Heart left ventricle (tissue), 16 donors: ENCODE results near the gene RND3. TPM values are rescaled to one million over a fixed set of nuclear protein-coding genes. Genes with fewer than 3 reads are reported as not detected.

Experiments used
- ATAC-seq, 4 donors: fragments of 200-7000 bp; cut with Tn5 transposase; one replicate each; pipeline ENCODE4 v1.9.1; 2020 to 2022; ENCODE audit warnings: moderate library complexity in 4 of 4, mild to moderate bottlenecking in 3 of 4, moderate number of reproducible peaks in 1 of 4
- DNase-seq, 5 donors: peaks; one replicate each; pipeline ENCODE4 v3.0.0-alpha.2; 2020
- H3K27ac ChIP-seq, 12 donors: fragments of 200-600 bp; sonication (generic) in 4 of 12; one replicate each; pipeline versions ENCODE4 v1.5.0 to v1.8.0; 2016 to 2022; ENCODE audit warnings: mild to moderate bottlenecking in 2 of 12
- H3K27me3 ChIP-seq, 9 donors: fragments of 200-600 bp; sonication (generic) in 2 of 9; one replicate each; pipeline versions ENCODE4 v1.5.1 to v1.8.0; 2016 to 2022; ENCODE audit warnings: mild to moderate bottlenecking in 3 of 9
- H3K36me3 ChIP-seq, 9 donors: fragments of 200-600 bp; sonication (generic) in 2 of 9; one replicate each; pipeline versions ENCODE4 v1.5.0 to v1.8.0; 2018 to 2022; ENCODE audit warnings: mild to moderate bottlenecking in 2 of 9
- H3K4me1 ChIP-seq, 12 donors: fragments of 200-600 bp; sonication (generic) in 4 of 12; one replicate each; pipeline versions ENCODE4 v1.5.0 to v1.8.0; 2016 to 2022; ENCODE audit warnings: mild to moderate bottlenecking in 3 of 12
- H3K4me3 ChIP-seq, 12 donors: fragments of 200-600 bp; sonication (generic) in 4 of 12; one replicate each; pipeline versions ENCODE4 v1.5.0 to v1.8.0; 2017 to 2022; ENCODE audit warnings: mild to moderate bottlenecking in 9 of 12, moderate library complexity in 4 of 12
- H3K9me3 ChIP-seq, 12 donors: fragments of 200-600 bp; sonication (generic) in 4 of 12; one replicate each; pipeline versions ENCODE4 v1.5.0 to v1.8.0; 2016 to 2022; ENCODE audit warnings: mild to moderate bottlenecking in 1 of 12
- POLR2A ChIP-seq, 2 donors: fragments of 450-650 bp; IDR thresholded peaks; one replicate each; pipeline ENCODE4 v1.6.1; 2017; ENCODE audit warnings: antibody characterized with exemption in 2 of 2, mild to moderate bottlenecking in 2 of 2, moderate library complexity in 2 of 2
- WGBS, 4 donors: extraction: QIAGEN DNeasy Blood & Tissue Kit in 2 of 4; methylation state at CpG; one replicate each; pipeline versions ENCODE4 v1.1.5 to v1.1.7; 2013 to 2018; 5-methylcytosine and 5-hydroxymethylcytosine counted together
- intact Hi-C, 10 donors: fragments of 100-400 bp; cut with DNase I; formaldehyde crosslinking; loops; one replicate each; pipeline versions ENCODE4 v1.11.1 to v1.14.2; 2022
- polyA plus RNA-seq, 2 donors: library from polyadenylated mRNA; stranded (reverse); fragments of 200-250 nt; gene quantifications; one replicate each; pipeline ENCODE4 v1.2.3, GENCODE V29; 2013
- total RNA-seq, 9 donors: library from RNA; depleted of rRNA in 2 of 9; stranded (reverse); fragments of >200 nt in 2 of 9; fragmentation: NEBNext Ultra II Directional in 3 of 9; extraction: Animal tissue kit (Norgen Biotek cat#: 25700) in 3 of 9; gene quantifications; one replicate each; pipeline versions ENCODE4 v1.1.0 to v1.2.4, GENCODE V29; 2016 to 2023
- TF ChIP-seq, protein P1 (sequence below), 12 donors: fragments of 200-600 bp; sonication (generic) in 4 of 12; IDR thresholded peaks; one replicate each; pipeline versions ENCODE4 v1.5.0 to v1.8.0; 2018 to 2022; ENCODE audit warnings: antibody characterized with exemption in 12 of 12, mild to moderate bottlenecking in 5 of 12
- donor health status: ischemic (EF 13 %, LVEDD 7.1; RV severe dilation, severe dysfunction).
- donor health status: healthy with polysubstance abuse.
- donor health status: DM: no; HTN: yes; CAD: no.
- donor health status: DM: no; HTN: no; CAD: no.
- donor health status: ischemic (EF 25% LVEDD 6.9; RV normal size, moderate dysfunction).
- donor health status: ischemic (EF 25% LVEDD 5.7; RV mildly dilated, moderate dysfunction).
- donor health status: healthy.
- donor health status: DM: yes; HTN: yes; CAD: no.
- donor health status: ischemic (EF 35%, LVEDD 5.7; RV mildly dilated, moderate dysfunction).
- donor health status: nonischemic (EF 11% LVEDD 7.7; RV severe dilation, severe dysfunction).
- donor health status: DM: yes; HTN: yes; CAD: no.
- donor health status: PGD.
- donor health status: ischemic (EF 29% LVEDD 5.4; RV normal size, mild dysfunction).
- donor health status: nonischemic (EF 23%, LVEDD 6.1; RV moderate dilation, normal function).

RND3 gene
- total and polyA plus RNA-seq, 11 donors, result 16.8 to 40.1 (median 30.2) TPM

DNA sequence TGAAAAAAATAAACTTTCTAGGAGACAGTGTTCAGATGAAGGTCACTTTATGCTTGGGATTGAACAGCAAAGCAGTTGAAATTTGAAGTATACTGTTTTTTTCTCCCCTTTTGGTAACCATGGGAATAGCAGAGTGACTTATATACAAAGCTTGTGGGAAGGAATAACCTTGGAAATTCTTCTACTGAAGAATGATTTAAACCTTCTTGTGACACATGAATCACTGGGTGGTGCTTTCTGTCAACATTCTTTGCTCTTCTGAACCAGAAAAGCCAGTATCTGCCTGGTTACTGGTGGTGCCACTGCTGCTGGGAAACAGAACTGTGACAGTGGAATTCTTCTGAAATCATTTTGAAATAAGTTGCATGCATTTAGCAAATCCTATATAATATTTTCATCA, 39.4 kb upstream of the RND3 start:
- DNase-seq (no peak), ATAC-seq (no peak)
- H3K36me3 ChIP-seq, result no peaks in the 10 kb centered on the region
- no peak overlapping the region for H3K27ac ChIP-seq
- TF ChIP-seq, protein P1, sequence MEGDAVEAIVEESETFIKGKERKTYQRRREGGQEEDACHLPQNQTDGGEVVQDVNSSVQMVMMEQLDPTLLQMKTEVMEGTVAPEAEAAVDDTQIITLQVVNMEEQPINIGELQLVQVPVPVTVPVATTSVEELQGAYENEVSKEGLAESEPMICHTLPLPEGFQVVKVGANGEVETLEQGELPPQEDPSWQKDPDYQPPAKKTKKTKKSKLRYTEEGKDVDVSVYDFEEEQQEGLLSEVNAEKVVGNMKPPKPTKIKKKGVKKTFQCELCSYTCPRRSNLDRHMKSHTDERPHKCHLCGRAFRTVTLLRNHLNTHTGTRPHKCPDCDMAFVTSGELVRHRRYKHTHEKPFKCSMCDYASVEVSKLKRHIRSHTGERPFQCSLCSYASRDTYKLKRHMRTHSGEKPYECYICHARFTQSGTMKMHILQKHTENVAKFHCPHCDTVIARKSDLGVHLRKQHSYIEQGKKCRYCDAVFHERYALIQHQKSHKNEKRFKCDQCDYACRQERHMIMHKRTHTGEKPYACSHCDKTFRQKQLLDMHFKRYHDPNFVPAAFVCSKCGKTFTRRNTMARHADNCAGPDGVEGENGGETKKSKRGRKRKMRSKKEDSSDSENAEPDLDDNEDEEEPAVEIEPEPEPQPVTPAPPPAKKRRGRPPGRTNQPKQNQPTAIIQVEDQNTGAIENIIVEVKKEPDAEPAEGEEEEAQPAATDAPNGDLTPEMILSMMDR (IDR thresholded peaks at IDR 0.05), result no peak
- TF ChIP-seq POLR2A (IDR thresholded peaks at IDR 0.05), result no peak
- H3K9me3 ChIP-seq, result no peaks in the 10 kb centered on the region
- intact Hi-C loops, result no loop called here
- H3K27me3 ChIP-seq, result no peaks in the 10 kb centered on the region
- no peak overlapping the region for H3K4me3 ChIP-seq
- no peaks in the 10 kb centered on the region for H3K4me1 ChIP-seq

DNA sequence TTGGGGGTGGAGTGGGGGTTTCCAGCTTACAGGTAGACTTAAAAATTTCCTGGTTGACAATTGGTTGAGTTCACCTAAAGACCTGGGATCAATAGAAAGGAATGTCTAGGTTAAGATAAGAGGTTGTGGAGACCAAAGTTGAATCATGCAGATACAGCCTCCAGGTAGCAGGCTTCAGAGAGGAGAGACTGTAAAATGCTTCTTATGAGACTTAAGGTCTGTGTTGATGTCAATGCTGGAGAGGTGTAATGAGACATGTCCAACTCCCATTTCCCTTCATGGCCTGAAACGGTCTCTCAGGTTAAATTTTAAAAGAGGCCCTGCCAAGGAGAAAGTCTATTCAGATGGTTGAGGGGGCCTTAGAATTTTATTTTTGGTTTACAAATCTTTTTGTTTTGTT, 38.5 kb upstream of the RND3 start:
- 76 to 87% (median 80%) methylated on average over 1 of the region's 1 CpG for WGBS, 4 donors
- TF ChIP-seq, protein P1 (IDR thresholded peaks at IDR 0.05), result no peak
- TF ChIP-seq POLR2A (IDR thresholded peaks at IDR 0.05), result no peak
- Histone ChIP-seq H3K9me3 (no peaks in the 10 kb centered on the region), H3K4me3 (no peak overlapping the region), H3K36me3 (no peaks in the 10 kb centered on the region), H3K27ac (no peak overlapping the region), H3K4me1 (peaks cover 0 to 6% (median 0%) of the 10 kb centered on the region in 12 donors), H3K27me3 (no peaks in the 10 kb centered on the region)
- ATAC-seq, result no peak
- DNase-seq, result no peak
- intact Hi-C loops, result no loop called here

DNA sequence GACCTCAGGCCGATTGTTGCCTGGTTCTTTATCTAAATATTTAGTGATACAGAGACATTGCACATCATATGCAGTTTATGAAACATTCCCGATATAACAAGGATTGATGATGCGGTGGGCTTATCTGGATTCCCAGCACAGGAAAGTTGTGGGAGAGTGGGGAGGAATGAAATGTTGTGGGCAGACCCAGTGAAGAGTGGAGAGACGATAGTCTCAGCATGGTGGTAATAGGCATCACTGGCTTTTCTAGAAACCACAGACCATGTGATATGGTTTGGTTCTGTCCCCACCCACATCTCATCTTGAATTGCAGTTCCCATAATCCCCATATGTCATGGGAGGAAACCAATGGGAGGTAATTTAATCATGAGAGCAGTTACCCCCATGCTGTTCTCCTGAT, 34.8 kb upstream of the RND3 start:
- H3K4me3 ChIP-seq, result no peak overlapping the region
- H3K36me3 ChIP-seq, result no peaks in the 10 kb centered on the region
- TF ChIP-seq POLR2A (IDR thresholded peaks at IDR 0.05), result no peak
- TF ChIP-seq, protein P1 (IDR thresholded peaks at IDR 0.05), result no peak
- DNase-seq (no peak), ATAC-seq (no peak)
- H3K4me1 ChIP-seq, result peaks cover 0 to 7% (median 0%) of the 10 kb centered on the region in 12 donors
- H3K9me3 ChIP-seq, result no peaks in the 10 kb centered on the region
- H3K27me3 ChIP-seq, result no peaks in the 10 kb centered on the region
- 84 to 95% (median 90%) methylated on average over 4 of the region's 4 CpGs for WGBS, 4 donors
- intact Hi-C loops, result no loop called here
- H3K27ac ChIP-seq, result no peak overlapping the region

DNA sequence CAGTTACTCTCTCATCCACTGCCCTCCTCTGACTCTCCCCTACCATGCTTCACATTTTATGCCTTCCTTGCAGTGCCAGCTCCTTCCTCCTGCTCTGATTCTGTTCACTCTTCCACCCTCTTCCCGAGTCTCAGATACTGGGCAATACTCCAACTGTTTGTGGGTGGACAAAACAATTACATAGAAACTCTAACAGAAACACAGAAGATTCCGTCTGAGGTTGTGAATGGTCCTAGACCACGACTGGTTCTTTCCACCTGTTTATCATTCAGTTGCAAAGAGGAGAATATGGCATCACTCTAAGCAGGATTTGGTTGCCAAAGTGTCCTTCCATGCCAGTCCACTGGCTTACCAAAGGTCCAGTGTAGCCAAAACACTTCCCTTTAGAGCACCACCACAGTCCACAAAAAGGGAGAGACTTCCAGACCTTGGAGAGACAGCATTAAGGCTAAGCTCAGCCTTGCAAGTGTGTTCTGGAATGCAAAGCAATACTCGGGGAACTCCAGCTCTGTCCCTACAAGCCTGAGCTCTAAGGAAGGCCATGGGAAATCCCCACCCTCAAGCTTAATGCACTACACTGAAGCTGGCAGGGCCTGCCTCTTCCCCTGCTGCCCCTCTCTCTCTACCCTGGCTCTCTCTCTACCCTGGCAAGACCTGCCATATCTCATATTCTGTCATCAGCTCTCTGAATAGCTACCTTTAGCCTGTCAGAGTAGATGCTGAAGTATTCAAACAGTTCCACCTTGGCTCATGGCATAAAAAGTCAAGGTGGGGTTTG, 33.6 kb upstream of the RND3 start:
- 28 to 35% (median 32%) methylated on average over 4 of the region's 4 CpGs for WGBS, 4 donors

DNA sequence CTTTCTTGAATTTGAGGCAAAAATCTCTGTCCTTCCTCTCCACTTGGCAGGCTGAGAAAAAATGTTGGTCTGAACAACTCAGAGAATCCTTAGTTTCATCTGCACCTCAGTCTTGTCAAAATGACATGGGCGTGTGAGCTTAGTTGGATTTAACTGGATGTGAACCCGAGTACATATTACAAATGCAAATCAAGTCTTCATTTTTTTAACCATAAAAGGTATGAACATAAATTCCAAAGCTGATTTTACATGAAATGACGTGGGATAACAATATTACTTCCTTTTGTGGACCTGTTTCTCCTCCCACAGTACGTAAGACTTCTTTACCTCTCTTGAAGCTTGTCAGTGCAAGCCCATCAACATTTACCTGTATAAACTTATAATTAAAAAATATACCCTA, 32.6 kb upstream of the RND3 start:
- Histone ChIP-seq H3K27me3 (no peaks in the 10 kb centered on the region), H3K4me3 (no peak overlapping the region), H3K9me3 (no peaks in the 10 kb centered on the region), H3K27ac (no peak overlapping the region), H3K4me1 (peaks cover 0 to 7% (median 0%) of the 10 kb centered on the region in 12 donors), H3K36me3 (no peaks in the 10 kb centered on the region)
- ATAC-seq (no peak), DNase-seq (no peak)
- intact Hi-C loops, result no loop called here
- 78 to 88% (median 84%) methylated on average over 4 of the region's 4 CpGs for WGBS, 4 donors
- TF ChIP-seq, protein P1 (IDR thresholded peaks at IDR 0.05), result no peak
- TF ChIP-seq POLR2A (IDR thresholded peaks at IDR 0.05), result no peak

More for the DNA sequence above, 33.6 kb upstream of the RND3 start:
- H3K9me3 ChIP-seq, result no peaks in the 10 kb centered on the region
- H3K36me3 ChIP-seq, result no peaks in the 10 kb centered on the region
- H3K27me3 ChIP-seq, result no peaks in the 10 kb centered on the region
- intact Hi-C loops, result no loop called here
- H3K27ac ChIP-seq, result no peak overlapping the region
- TF ChIP-seq POLR2A (IDR thresholded peaks at IDR 0.05), result no peak
- ATAC-seq (peak in 3 of 4 donors; percentile 42 to 77 (median 76)), DNase-seq (no peak)
- no peak overlapping the region for H3K4me3 ChIP-seq
- peaks cover 0 to 7% (median 0%) of the 10 kb centered on the region in 12 donors for H3K4me1 ChIP-seq
